ENCODE results near the gene BAHCC1. TPM values are rescaled to one million over a fixed set of nuclear protein-coding genes. Genes with fewer than 3 reads are reported as not detected.

BAHCC1 gene
- total and polyA plus RNA-seq, 9 of the 15 experiments (the other 6 are each of a cell fraction or from before 2014, with no cell fraction given), result 0.14 to 26.9 (median 5.0) TPM

- TF ChIP-seq NFYB (IDR thresholded peaks at IDR 0.05; ENCODE audit: extremely low read depth, insufficient read length) (peak; percentile 7), MLX (CRISPR knock-in tag; conservative IDR thresholded peaks at IDR 0.05) (no peak)
Measured at GRCh38 chr17:81481815-81482505, 86.7 kb downstream of the BAHCC1 start (continued).

- Histone ChIP-seq H3K79me2 (ENCODE audit: control insufficient read depth, insufficient read depth, low read length) (peaks cover 4% of the 10 kb centered on the region; the same call in 2 of the 3 replicates), H2AFZ (ENCODE audit: low read depth, low read length) (no peak overlapping the region), H3K9ac (ENCODE audit: insufficient read depth in 1 of 2, low read depth in 2 of 2, low read length in 2 of 2) (peak overlapping the region in 1 of 2 experiments; percentile 67; a peak in 1 of 4 replicates), H3K4me2 (ENCODE audit: insufficient read depth, low read length) (no peak overlapping the region), H4K20me1 (replicated peaks; ENCODE audit: control insufficient read depth, insufficient read depth, low read length) (no peaks in the 10 kb centered on the region), H3K36me3 (ENCODE audit: control insufficient read depth, insufficient read depth, low read length) (no peaks in the 10 kb centered on the region), H3K4me3 (no peak overlapping the region), H3K27ac (ENCODE audit: extremely low read depth, low read depth, low read length) (no peak overlapping the region), H3K27me3 (ENCODE audit: control insufficient read depth in 2 of 2, insufficient read depth in 2 of 2, low read length in 2 of 2) (no peaks in the 10 kb centered on the region; a peak in 1 of 5 replicates), H3K4me1 (replicated peaks in 1 of 2; ENCODE audit: control insufficient read depth in 2 of 2, insufficient read depth in 2 of 2, low read length in 2 of 2) (peaks cover 36 to 76% of the 10 kb centered on the region in 2 experiments), H3K9me1 (ENCODE audit: control insufficient read depth, insufficient read depth, low read length) (no peaks in the 10 kb centered on the region), H3K9me3 (replicated peaks; ENCODE audit: control insufficient read depth, insufficient read depth, low read depth, low read length) (no peaks in the 10 kb centered on the region)
- no peak for DNase-seq (ENCODE audit: extremely low read depth in 1 of 4, low spot score in 3 of 4)
- POLR2A ChIA-PET, result interaction anchor here (2.6 kb wide), 1 partner anchor 28 kb away, joined by 8 read pairs; no protein-coding TSS in a partner anchor
- CTCF ChIA-PET (ENCODE audit: low intra/inter-chr PET ratio), result interaction anchor here (1.1 kb wide), 1 partner anchor 230 kb away, joined by 4 read pairs; no protein-coding TSS in a partner anchor
- FAIRE-seq, result no peak
- intact Hi-C loops (cut with micrococcal nuclease), result loop anchor here (5.0 to 10.0 kb wide), 3 partner anchors 40 to 188 kb away; partner anchors contain the start of gene SLC38A10
- WGBS (ENCODE audit: insufficient coverage, low coverage, missing lambda C conversion rate), result 75% methylated on average over 7 of the region's 11 CpGs
- BruUV-seq (replicated peaks), result no TSS peak
- in situ Hi-C loops (cut with MboI), result loop anchor here (5.0 kb wide), 2 partner anchors 90 to 235 kb away; no protein-coding TSS in a partner anchor
- no peak for ATAC-seq
- TF ChIP-seq PHF21A (IDR thresholded peaks at IDR 0.05; ENCODE audit: borderline replicate concordance, low read depth) (no peak), MBD2 (IDR thresholded peaks at IDR 0.05; ENCODE audit: borderline replicate concordance, low read depth) (no peak), PHTF2 (CRISPR knock-in tag; IDR thresholded peaks at IDR 0.05) (no peak), XRCC4 (IDR thresholded peaks at IDR 0.05; ENCODE audit: extremely low read depth, insufficient read depth, insufficient read length) (no peak), ZNF232 (CRISPR knock-in tag; IDR thresholded peaks at IDR 0.05) (no peak), MCM3 (IDR thresholded peaks at IDR 0.05) (no peak), ZNF282 (CRISPR knock-in tag; IDR thresholded peaks at IDR 0.05) (no peak), ARHGAP35 (IDR thresholded peaks at IDR 0.05; ENCODE audit: partially characterized antibody) (no peak), ATF1 (CRISPR knock-in tag; IDR thresholded peaks at IDR 0.05) (no peak), ATF1 (tag; IDR thresholded peaks at IDR 0.05) (no peak), ZBTB43 (CRISPR knock-in tag; IDR thresholded peaks at IDR 0.05) (no peak), NFE2L1 (tag; IDR thresholded peaks at IDR 0.05; ENCODE audit: borderline replicate concordance, low read depth) (no peak), RBM17 (IDR thresholded peaks at IDR 0.05; ENCODE audit: borderline replicate concordance, low read depth, low read length) (no peak), MCM7 (IDR thresholded peaks at IDR 0.05) (no peak), ELF1 (tag; IDR thresholded peaks at IDR 0.05) (no peak), HMG20B (CRISPR knock-in tag; IDR thresholded peaks at IDR 0.05) (no peak), ZNF586 (CRISPR knock-in tag; conservative IDR thresholded peaks at IDR 0.05) (no peak), PYGO2 (tag; IDR thresholded peaks at IDR 0.05) (no peak), PHB (CRISPR knock-in tag; IDR thresholded peaks at IDR 0.05) (no peak)
Measured at GRCh38 chr17:81482673-81483072, 87.4 kb downstream of the BAHCC1 start.
